Keratinocyte (primary cell): ENCODE results near the gene AMMECR1L. TPM values are rescaled to one million over a fixed set of nuclear protein-coding genes. Genes with fewer than 3 reads are reported as not detected.

ENCODE experiments used
- DNase-seq: peaks from one replicate; pipeline ENCODE4 v3.0.0-alpha.2; 2011; ENCODE audit warnings: low read depth, missing footprints, low spot score
- FAIRE-seq: peaks from 2 replicates; lab custom pipeline; 2011; peaks lifted over from hg19 to GRCh38; lab: Jason Lieb, UNC
- H2AFZ ChIP-seq: 2 replicates; pipeline ENCODE4 v1.6.0; 2012; ENCODE audit warnings: low read length, control low read depth, inconsistent platforms; ENCODE audit not compliant: control insufficient read depth
- H3K27ac ChIP-seq: 2 replicates; pipeline ENCODE4 v1.5.1; 2011; ENCODE audit warnings: low read length; ENCODE audit not compliant: control insufficient read depth, insufficient read depth
- H3K27me3 ChIP-seq: 3 replicates; pipeline ENCODE4 v1.6.0; 2011; ENCODE audit warnings: low read length; ENCODE audit not compliant: control insufficient read depth, insufficient read depth; ENCODE audit errors: extremely low read depth
- H3K36me3 ChIP-seq, 2 experiments: 2 replicates in 1 of 2; 3 replicates in 1 of 2; pipeline ENCODE4 v1.5.1; 2011; ENCODE audit warnings: low read length in 2 of 2, mild to moderate bottlenecking in 1 of 2; ENCODE audit not compliant: control insufficient read depth in 2 of 2, insufficient read depth in 2 of 2; ENCODE audit errors: extremely low read depth in 1 of 2
- H3K4me1 ChIP-seq: 3 replicates; pipeline ENCODE4 v1.5.1; 2011; ENCODE audit warnings: low read length; ENCODE audit not compliant: control insufficient read depth, insufficient read depth; ENCODE audit errors: extremely low read depth
- H3K4me2 ChIP-seq: 3 replicates; pipeline ENCODE4 v1.6.0; 2011; ENCODE audit warnings: low read depth, low read length; ENCODE audit not compliant: control insufficient read depth, insufficient read depth; ENCODE audit errors: extremely low read depth
- H3K4me3 ChIP-seq, 3 experiments: fragments of 200-600 bp in 1 of 3; sonication (generic) in 1 of 3; 2 replicates in 2 of 3; 3 replicates in 1 of 3; pipeline ENCODE4 v1.5.1; 2011 to 2016; ENCODE audit warnings: low read length in 3 of 3, mild to moderate bottlenecking in 3 of 3, control low read depth in 2 of 3, inconsistent platforms in 1 of 3, low read depth in 1 of 3, mixed read lengths in 1 of 3, mixed run types in 1 of 3, moderate library complexity in 1 of 3; ENCODE audit not compliant: control insufficient read depth in 2 of 3, insufficient read depth in 2 of 3; ENCODE audit errors: extremely low read depth in 1 of 3
- H3K79me2 ChIP-seq: 2 replicates; pipeline ENCODE4 v1.6.0; 2012; ENCODE audit warnings: low read length; ENCODE audit not compliant: control insufficient read depth, insufficient read depth
- H3K9ac ChIP-seq: 3 replicates; pipeline ENCODE4 v1.6.0; 2011; ENCODE audit warnings: low read length; ENCODE audit not compliant: control insufficient read depth, insufficient read depth; ENCODE audit errors: extremely low read depth
- H3K9me1 ChIP-seq: 3 replicates; pipeline ENCODE4 v1.6.0; 2011; ENCODE audit warnings: low read length; ENCODE audit not compliant: control insufficient read depth, insufficient read depth; ENCODE audit errors: extremely low read depth
- H3K9me3 ChIP-seq: 2 replicates; pipeline ENCODE4 v1.5.1; 2012; ENCODE audit warnings: low read depth, low read length; ENCODE audit not compliant: control insufficient read depth
- H4K20me1 ChIP-seq: 3 replicates; pipeline ENCODE4 v1.6.0; 2011; ENCODE audit warnings: low read length; ENCODE audit not compliant: control insufficient read depth, insufficient read depth; ENCODE audit errors: extremely low read depth
- EZH2 ChIP-seq: IDR thresholded peaks from one replicate; pipeline ENCODE4 v1.6.1; 2012; ENCODE audit warnings: inconsistent platforms, mild to moderate bottlenecking, low read length, moderate library complexity
- dilution Hi-C: fragments of 300-500 bp; cut with MboI; formaldehyde crosslinking; loops from one replicate; pipeline ENCODE4 v1.7.0; 2020; ENCODE audit warnings: low sequenced_read_pairs; ENCODE audit not compliant: extremely low pct_ligation_motif_present
- polyA plus RNA-seq, 5 experiments: library from polyadenylated mRNA; depleted of rRNA in 3 of 5; stranded (reverse) in 3 of 5; stranded (forward) in 1 of 5; unstranded in 1 of 5; fragments of >200 nt; gene quantifications; 1 replicate in 1 of 5; 2 replicates in 3 of 5; 3 replicates in 1 of 5; pipeline versions ENCODE4 v1.2.1 to v1.2.3, GENCODE V29; 2011 to 2012; ENCODE audit warnings: missing spikeins in 2 of 5, low read depth in 1 of 5, low replicate concordance in 1 of 5
- TF ChIP-seq, protein P1 (sequence below), 3 experiments: IDR thresholded peaks in 1 of 3; conservative IDR thresholded peaks in 1 of 3; optimal IDR thresholded peaks in 1 of 3; 2 replicates in 2 of 3; 3 replicates in 1 of 3; pipeline versions ENCODE3 to v1.5.1; 2011; ENCODE audit warnings: low read length in 3 of 3, mild to moderate bottlenecking in 3 of 3, moderate library complexity in 2 of 3, control low read depth in 1 of 3, inconsistent platforms in 1 of 3; ENCODE audit not compliant: insufficient read depth in 2 of 3; ENCODE audit errors: extremely low read depth in 1 of 3

The AMMECR1L gene
- polyA plus RNA-seq, 1 donor (not counting 4 experiments of a cell fraction or from before 2014, with no cell fraction given), result 16.8 TPM

DNA sequence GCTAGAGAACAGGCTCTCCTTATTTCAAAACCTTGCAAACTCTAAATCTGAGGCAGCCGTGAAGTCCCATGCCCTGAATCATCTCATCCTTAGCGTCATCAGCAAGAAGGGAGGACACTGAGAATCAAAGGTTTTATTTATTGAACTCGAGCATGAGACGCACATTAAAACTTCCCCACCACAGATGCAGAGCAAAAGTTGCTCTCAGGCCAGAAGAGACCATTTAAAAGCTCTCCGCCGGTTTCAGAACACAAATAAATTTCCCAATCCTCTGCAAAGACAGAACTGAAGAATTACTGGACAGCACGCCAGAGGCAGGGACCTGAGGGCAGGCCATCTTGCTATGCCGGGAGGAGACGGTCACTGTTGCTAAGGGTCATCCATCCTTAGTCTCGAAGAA is 1.3 kb downstream of the AMMECR1L start:
- dilution Hi-C loops, result no loop called here
- H4K20me1 ChIP-seq, result peaks cover 13% of the 10 kb centered on the region
- DNase-seq (no peak), FAIRE-seq (no peak)
- H3K9ac ChIP-seq, result peak overlapping the region; percentile 73
- peak overlapping the region; percentile 98 for H3K4me2 ChIP-seq
- H3K36me3 ChIP-seq, result peaks cover 4 to 16% of the 10 kb centered on the region in 2 experiments
- peaks cover 67% of the 10 kb centered on the region for H3K79me2 ChIP-seq
- peaks cover 21% of the 10 kb centered on the region for H3K4me1 ChIP-seq
- TF ChIP-seq, protein P1, sequence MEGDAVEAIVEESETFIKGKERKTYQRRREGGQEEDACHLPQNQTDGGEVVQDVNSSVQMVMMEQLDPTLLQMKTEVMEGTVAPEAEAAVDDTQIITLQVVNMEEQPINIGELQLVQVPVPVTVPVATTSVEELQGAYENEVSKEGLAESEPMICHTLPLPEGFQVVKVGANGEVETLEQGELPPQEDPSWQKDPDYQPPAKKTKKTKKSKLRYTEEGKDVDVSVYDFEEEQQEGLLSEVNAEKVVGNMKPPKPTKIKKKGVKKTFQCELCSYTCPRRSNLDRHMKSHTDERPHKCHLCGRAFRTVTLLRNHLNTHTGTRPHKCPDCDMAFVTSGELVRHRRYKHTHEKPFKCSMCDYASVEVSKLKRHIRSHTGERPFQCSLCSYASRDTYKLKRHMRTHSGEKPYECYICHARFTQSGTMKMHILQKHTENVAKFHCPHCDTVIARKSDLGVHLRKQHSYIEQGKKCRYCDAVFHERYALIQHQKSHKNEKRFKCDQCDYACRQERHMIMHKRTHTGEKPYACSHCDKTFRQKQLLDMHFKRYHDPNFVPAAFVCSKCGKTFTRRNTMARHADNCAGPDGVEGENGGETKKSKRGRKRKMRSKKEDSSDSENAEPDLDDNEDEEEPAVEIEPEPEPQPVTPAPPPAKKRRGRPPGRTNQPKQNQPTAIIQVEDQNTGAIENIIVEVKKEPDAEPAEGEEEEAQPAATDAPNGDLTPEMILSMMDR (optimal IDR thresholded peaks at IDR 0.05 in 1 of 3, IDR thresholded peaks at IDR 0.05 in 1 of 3, conservative IDR thresholded peaks at IDR 0.05 in 1 of 3; ENCODE audit: extremely low read depth in 1 of 3, insufficient read depth in 2 of 3, low read length in 3 of 3), result no peak
- no peak for TF ChIP-seq EZH2
- H3K27ac ChIP-seq, result peak overlapping the region; percentile 79
- H2AFZ ChIP-seq, result no peak overlapping the region
- no peaks in the 10 kb centered on the region for H3K9me3 ChIP-seq
- H3K9me1 ChIP-seq, result no peaks in the 10 kb centered on the region
- H3K4me3 ChIP-seq, result peak overlapping the region; percentile 48 to 86 (median 78)
- H3K27me3 ChIP-seq, result no peaks in the 10 kb centered on the region

DNA sequence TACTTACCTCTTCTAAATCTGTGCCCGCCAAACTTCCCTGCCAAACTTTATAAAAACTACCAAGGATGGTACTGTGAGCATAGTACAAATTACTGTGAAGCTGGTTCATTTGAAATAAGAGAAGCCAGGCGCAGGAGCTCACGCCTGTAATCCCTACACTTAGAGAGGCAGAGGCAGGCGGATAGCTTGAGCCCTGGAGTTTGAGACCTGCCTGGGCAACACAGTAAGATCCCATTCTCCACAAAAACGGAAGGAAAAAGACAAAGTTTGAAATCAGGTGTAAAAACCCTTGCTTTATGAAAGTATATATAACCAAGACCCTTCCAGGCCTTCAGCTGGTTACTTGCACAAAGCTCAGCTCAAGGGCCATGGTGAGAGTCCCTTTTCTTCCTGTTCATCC is 5.9 kb downstream of the AMMECR1L start:
- Histone ChIP-seq H2AFZ (no peak overlapping the region), H3K36me3 (peaks cover 7 to 20% of the 10 kb centered on the region in 2 experiments), H3K4me3 (no peak overlapping the region), H3K79me2 (peaks cover 97% of the 10 kb centered on the region), H3K9ac (no peak overlapping the region), H3K27me3 (no peaks in the 10 kb centered on the region), H3K27ac (no peak overlapping the region), H4K20me1 (peaks cover 35% of the 10 kb centered on the region), H3K9me3 (no peaks in the 10 kb centered on the region), H3K9me1 (no peaks in the 10 kb centered on the region), H3K4me1 (peaks cover 9% of the 10 kb centered on the region), H3K4me2 (no peak overlapping the region)
- dilution Hi-C loops, result no loop called here
- FAIRE-seq, result no peak
- DNase-seq, result no peak
- TF ChIP-seq EZH2, result no peak
- TF ChIP-seq, protein P1 (optimal IDR thresholded peaks at IDR 0.05 in 1 of 3, IDR thresholded peaks at IDR 0.05 in 1 of 3, conservative IDR thresholded peaks at IDR 0.05 in 1 of 3; ENCODE audit: extremely low read depth in 1 of 3, insufficient read depth in 2 of 3, low read length in 3 of 3), result no peak
